Dedifferentiated amniotic fluid mesenchymal stem cell (primary cell): ENCODE measurements around the gene ZNF222.

Experiments used
- DNase-seq: peaks from one replicate; pipeline ENCODE4 v3.0.0-alpha.2; 2016; ENCODE audit errors: extremely low spot score

ZNF222 gene

GRCh38 chr19:44025217-44025936 is at the start of gene ZNF222:
Gene ZNF222, plus strand, starts transcription at chr19:44025379. Its CDS starts 58 bp downstream, at chr19:44025437.
- peak; percentile 95 for DNase-seq

GRCh38 chr19:43976732-43977131 is 48.4 kb upstream of the ZNF222 start:
- no peak for DNase-seq

DNA sequence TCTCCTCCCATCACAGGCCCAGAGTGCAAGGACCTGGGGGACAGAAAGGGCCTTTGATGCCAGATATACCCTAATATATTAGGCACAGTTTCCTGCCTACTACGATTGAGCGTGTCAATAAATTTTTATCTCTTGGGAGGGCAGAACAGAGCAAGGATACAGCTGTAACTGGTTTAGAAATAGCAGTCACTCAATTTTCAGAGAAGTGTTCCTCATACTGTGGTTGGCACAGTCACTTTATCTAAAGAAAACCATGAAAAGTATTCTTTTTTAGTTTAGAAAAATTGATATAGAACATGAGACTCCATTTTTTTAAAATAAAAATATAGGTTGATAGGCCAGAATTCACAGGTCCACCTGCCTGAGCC is 41.7 kb upstream of the ZNF222 start:
- no peak for DNase-seq

DNA sequence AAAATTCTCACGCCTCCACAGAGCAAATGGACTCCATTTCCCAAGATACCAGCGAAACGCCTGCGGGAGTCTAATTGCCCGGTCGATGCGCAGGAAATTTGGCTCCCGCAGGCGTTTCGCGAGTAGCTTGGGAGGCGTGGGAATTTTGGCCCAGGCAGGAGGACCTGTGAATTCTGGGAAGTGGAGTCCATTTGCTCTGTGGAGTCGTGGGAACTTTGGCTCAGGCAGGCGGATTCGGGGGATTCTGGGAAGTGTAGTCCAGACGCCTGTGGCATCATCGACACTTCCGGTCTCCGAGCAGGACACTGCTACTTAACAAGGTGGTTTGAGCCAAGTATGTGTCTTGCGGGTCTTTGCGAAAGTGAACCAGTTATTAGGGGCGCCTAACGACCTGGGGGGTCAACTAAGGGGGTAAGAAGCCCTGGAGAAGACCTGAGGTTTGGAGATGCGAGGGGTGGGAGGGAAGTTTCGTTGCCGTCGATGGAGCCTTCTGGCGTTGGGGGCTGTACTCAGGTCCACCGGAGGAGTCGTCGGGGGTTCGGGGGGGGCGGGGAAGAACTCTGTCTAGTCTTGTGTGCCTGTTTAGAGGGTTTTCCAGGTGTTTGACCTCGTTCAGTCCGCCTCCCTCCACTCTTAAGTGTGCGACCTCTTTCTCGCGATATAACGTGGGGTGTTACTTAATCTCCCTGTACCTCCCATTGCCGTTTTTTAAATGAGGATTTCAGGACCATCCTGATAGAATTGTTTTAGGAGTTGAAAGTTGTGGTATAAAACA is 41.1 kb upstream of the ZNF222 start, which contains the start of gene ZNF155:
ZNF155 (plus strand) TSS at position 277 of the 775 bp plus-strand sequence. CDS start 4,356 bp downstream, outside the sequence.
- peak; percentile 97 for DNase-seq

GRCh38 chr19:43984687-43985000 is 40.5 kb upstream of the ZNF222 start:
- DNase-seq, result no peak

GRCh38 chr19:43997631-43998290 is 27.4 kb upstream of the ZNF222 start:
- no peak for DNase-seq

DNA sequence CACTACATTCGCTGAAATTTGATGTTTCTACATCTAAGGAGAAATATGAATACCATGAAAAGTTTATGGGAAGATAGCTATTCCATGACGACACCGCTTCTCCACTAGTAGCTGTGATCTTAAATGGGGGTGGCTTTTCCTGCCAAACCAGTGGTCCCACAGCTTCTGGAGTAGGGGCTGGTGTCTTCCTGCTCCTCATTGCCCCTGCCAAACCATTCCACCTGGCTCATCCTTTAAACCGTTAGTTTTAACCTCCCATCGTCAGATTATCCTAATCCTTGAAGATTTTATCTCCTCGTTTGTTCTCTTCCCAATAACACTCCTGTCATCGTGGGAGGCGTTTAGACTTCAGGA is 23.0 kb upstream of the ZNF222 start:
- no peak for DNase-seq

DNA sequence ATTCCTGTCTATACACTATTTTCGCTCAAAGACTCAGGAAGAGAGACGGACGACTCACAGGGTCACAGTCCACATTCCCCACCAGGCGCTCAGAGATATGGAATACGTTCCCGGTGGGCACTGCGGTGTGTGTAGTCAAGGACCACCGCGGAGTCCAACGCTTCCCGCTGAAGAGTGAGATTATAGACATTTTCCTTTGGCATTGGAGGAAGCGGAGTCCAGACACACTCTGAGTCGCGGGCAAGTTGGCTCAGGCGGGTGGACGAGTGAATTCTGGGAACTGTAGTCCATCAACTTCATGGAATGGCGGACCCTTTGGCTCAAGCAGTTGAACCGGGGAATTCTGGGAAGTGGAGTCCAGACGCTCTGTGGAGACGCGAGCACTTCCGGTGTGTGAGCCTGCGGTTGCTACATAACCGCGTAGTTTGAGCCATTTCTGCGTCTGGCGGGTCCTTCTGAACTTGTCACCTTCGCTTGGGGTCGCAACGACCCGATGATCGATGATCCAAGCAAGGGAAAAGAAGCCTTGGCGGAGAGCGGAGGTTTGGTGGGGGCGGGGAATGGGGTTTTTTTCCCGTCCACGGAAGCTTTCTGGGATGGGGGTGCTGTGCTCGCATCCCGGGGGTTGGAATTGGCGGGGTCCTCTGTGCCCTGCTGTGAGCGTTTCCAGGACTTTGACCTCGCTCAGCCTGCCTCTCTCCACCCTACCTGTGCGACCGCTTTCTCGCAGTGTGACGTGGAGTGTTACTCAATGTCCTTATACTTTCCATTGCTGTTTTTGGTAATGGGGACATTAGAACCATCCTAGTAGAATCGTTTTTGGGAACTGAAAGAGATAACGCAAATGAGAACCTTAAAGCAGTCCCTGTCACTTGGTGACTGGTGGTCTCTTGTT is 22.4 kb upstream of the ZNF222 start, which contains the start of gene ZNF230:
ZNF230 (plus strand) TSS at position 392 of the 895 bp plus-strand sequence. CDS start 4,122 bp downstream, outside the sequence.
- DNase-seq, result peak; percentile 98

- DNase-seq, result no peak
Observed at GRCh38 chr19:44003461-44004009, 21.6 kb upstream of the ZNF222 start.

GRCh38 chr19:44005973-44006372 is 19.2 kb upstream of the ZNF222 start:
- no peak for DNase-seq

GRCh38 chr19:44007473-44007872 is 17.7 kb upstream of the ZNF222 start:
- no peak for DNase-seq

GRCh38 chr19:44010468-44010867 is 14.7 kb upstream of the ZNF222 start:
- DNase-seq, result no peak

DNA sequence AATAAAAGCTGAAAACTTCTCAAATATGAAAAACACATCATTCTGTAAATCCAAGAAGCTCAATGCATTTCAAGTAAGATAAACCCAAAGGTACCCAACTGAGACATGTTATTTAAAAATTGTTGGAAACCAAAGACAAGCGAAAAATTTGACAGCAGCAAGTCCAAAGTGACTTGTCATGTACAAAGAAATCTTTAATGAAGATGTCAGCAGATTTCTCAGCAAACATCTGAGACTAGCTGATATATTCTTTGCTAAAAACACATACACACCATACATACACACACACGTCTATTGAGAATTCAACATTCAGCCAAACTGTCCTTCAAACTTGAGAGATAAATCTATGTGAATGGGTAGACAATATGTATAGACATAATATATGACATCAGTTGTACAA is 5.7 kb upstream of the ZNF222 start:
- DNase-seq, result no peak

DNA sequence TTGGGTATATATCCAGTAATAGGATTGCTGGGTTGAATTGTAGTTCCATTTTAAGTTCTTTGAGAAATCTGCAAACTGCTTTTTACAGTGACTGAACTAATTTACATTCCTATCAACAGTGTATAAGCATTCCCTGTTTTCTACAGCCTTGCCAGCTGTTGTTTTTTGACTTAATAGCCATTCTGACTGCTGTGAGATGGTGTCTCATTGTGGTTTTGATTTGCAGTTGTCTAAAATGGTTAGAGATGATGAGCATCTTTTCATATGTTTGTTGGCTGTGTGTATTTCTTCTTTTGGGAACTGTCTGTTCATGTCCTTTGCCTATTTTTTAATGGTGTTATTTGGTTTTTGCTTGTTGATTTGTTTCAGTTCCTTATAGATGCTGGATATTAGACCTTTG is 4.0 kb upstream of the ZNF222 start:
- no peak for DNase-seq

GRCh38 chr19:44024900-44025216 is 321 bp upstream of the ZNF222 start:
- no peak for DNase-seq

DNA sequence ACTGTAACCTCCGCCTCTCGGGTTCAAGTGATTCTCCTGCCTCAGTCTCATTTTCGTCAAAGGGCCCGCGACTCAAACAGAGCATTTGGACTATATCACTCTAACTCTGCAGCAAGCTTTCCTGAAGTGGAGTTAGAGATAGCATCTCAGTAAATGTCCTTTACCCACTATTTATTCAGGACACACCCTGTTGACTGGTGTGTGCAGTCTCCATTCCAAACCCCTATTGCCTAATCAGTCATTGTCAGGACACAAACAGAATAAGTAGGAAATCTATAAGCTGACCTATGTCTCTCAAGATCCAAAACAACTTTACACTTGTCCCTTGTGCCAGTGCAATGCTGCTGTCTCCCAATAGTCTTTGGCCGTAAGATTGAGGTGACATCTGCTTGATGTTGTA is 1.4 kb downstream of the ZNF222 start:
- DNase-seq, result no peak

- no peak for DNase-seq
Observed at GRCh38 chr19:44032001-44032610, 6.9 kb downstream of the ZNF222 start.

GRCh38 chr19:44042147-44042546 is 17.0 kb downstream of the ZNF222 start:
- DNase-seq, result no peak

DNA sequence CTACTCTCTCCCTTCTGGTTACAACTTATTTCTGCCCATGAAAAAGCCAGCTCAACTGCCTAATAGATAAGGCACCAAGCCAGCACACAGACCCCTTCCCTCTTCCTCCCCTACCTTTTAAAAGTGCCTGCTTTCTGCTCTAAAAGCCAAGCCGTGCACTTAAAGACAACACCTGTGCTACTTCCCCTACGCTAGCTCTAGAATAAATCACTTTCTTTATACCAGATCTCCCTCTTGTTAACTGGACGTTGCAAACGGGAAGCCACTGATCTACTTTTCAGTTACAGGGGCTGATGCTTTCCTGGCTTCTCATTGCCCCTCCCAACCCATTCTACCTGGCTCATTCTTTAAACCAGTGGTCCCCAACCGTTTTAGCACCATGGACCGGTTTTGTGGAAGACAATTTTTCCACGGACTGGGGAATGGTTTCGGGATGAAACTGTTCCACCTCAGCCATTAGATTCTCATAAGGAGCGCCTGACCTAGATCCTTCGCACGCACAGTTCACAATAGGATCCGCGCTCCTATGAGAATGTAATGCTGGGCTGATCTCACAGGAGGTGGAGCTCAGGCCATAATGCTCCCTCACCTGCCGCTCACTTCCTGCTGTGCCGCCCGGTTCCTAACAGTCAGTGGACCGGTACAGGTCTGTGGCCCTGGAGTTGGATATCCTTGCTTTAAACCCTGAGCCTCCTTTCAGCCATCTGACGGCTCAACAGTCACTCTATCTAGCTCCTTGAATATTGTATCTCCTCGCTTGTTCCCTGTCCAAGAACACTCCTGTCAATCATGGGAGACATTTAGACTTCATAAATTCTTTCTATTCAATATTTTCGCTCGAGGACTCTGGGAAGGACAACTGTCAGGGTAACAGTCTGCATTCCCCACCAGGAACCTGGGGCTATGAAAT is 25.8 kb downstream of the ZNF222 start:
- peak; percentile 21 for DNase-seq
